Measurements from ENCODE around the gene ADARB2. TPM values are rescaled to one million over a fixed set of nuclear protein-coding genes. Genes with fewer than 3 reads are reported as not detected.

The ADARB2 gene
- total RNA-seq, 1 donor from 2014 or later = 0.11 TPM

GRCh38 chr10:1552406-1552805, 184.9 kb downstream of the ADARB2 start:
- no peak for TF ChIP-seq CTCF (IDR thresholded peaks at IDR 0.05; ENCODE audit: borderline replicate concordance)
- no peak overlapping the region for H3K4me3 ChIP-seq
- H3K36me3 ChIP-seq = no peaks in the 10 kb centered on the region
- H3K27ac ChIP-seq (replicated peaks) = no peak overlapping the region
- intact Hi-C loops (cut with micrococcal nuclease) = no loop called here
- no peak for DNase-seq
- H3K27me3 ChIP-seq (ENCODE audit: low read depth) = peaks cover 12% of the 10 kb centered on the region
- no peaks in the 10 kb centered on the region for H3K9me3 ChIP-seq (replicated peaks)
- H3K4me1 ChIP-seq = peaks cover 4% of the 10 kb centered on the region

GRCh38 chr10:1551636-1552338, 185.5 kb downstream of the ADARB2 start:
- no peaks in the 10 kb centered on the region for H3K36me3 ChIP-seq
- H3K4me3 ChIP-seq = no peak overlapping the region
- peaks cover 4% of the 10 kb centered on the region for H3K4me1 ChIP-seq
- intact Hi-C loops (cut with micrococcal nuclease) = no loop called here
- DNase-seq = no peak
- H3K27ac ChIP-seq (replicated peaks) = no peak overlapping the region
- no peak for TF ChIP-seq CTCF (IDR thresholded peaks at IDR 0.05; ENCODE audit: borderline replicate concordance)
- H3K9me3 ChIP-seq (replicated peaks) = no peaks in the 10 kb centered on the region
- peaks cover 6% of the 10 kb centered on the region for H3K27me3 ChIP-seq (ENCODE audit: low read depth)

- no peak overlapping the region for H3K27ac ChIP-seq (replicated peaks)
- intact Hi-C loops (cut with micrococcal nuclease) = no loop called here
- DNase-seq = no peak
Measured at GRCh38 chr10:1550616-1551015, 186.7 kb downstream of the ADARB2 start.

GRCh38 chr10:1550291-1550595, 187.1 kb downstream of the ADARB2 start:
- no peaks in the 10 kb centered on the region for H3K9me3 ChIP-seq (replicated peaks)
- no peaks in the 10 kb centered on the region for H3K27me3 ChIP-seq (ENCODE audit: low read depth)
- peaks cover 4% of the 10 kb centered on the region for H3K4me1 ChIP-seq
- no peak for DNase-seq
- intact Hi-C loops (cut with micrococcal nuclease) = no loop called here
- no peak overlapping the region for H3K4me3 ChIP-seq
- no peaks in the 10 kb centered on the region for H3K36me3 ChIP-seq
- no peak for TF ChIP-seq CTCF (IDR thresholded peaks at IDR 0.05; ENCODE audit: borderline replicate concordance)
- H3K27ac ChIP-seq (replicated peaks) = no peak overlapping the region

More at GRCh38 chr10:1550616-1551015, 186.7 kb downstream of the ADARB2 start:
- no peaks in the 10 kb centered on the region for H3K36me3 ChIP-seq
- peaks cover 4% of the 10 kb centered on the region for H3K4me1 ChIP-seq
- no peak overlapping the region for H3K4me3 ChIP-seq
- no peak for TF ChIP-seq CTCF (IDR thresholded peaks at IDR 0.05; ENCODE audit: borderline replicate concordance)
- no peaks in the 10 kb centered on the region for H3K9me3 ChIP-seq (replicated peaks)
- no peaks in the 10 kb centered on the region for H3K27me3 ChIP-seq (ENCODE audit: low read depth)

GRCh38 chr10:1549591-1550290, 187.6 kb downstream of the ADARB2 start:
- H3K9me3 ChIP-seq (replicated peaks) = no peaks in the 10 kb centered on the region
- H3K27me3 ChIP-seq (ENCODE audit: low read depth) = no peaks in the 10 kb centered on the region
- no peaks in the 10 kb centered on the region for H3K36me3 ChIP-seq
- no peak for TF ChIP-seq CTCF (IDR thresholded peaks at IDR 0.05; ENCODE audit: borderline replicate concordance)
- intact Hi-C loops (cut with micrococcal nuclease) = no loop called here
- no peak overlapping the region for H3K27ac ChIP-seq (replicated peaks)
- peaks cover 4% of the 10 kb centered on the region for H3K4me1 ChIP-seq
- H3K4me3 ChIP-seq = no peak overlapping the region
- no peak for DNase-seq

Data from left ventricle myocardium inferior (tissue), 1 donor.